Coronary artery (tissue), 2 donors: Measurements from ENCODE around the gene SPATA16.
"Not testable (repeated sequence)": the region's sequence is repeated elsewhere in the genome, so short reads cannot be mapped to it uniquely, and the experiment has no call there.

Experiments used
- DNase-seq: peaks from one replicate; pipeline ENCODE4 v3.0.0-alpha.2; 2017; ENCODE audit warnings: low spot score
- H3K27ac ChIP-seq, 2 donors: fragments of 200-600 bp; sonication (generic); one replicate each; pipeline ENCODE4 v1.5.1; 2016 to 2019
- H3K4me3 ChIP-seq: fragments of 200-600 bp; sonication (generic); 2 replicates; pipeline ENCODE4 v1.5.1; 2016; ENCODE audit warnings: mild to moderate bottlenecking, moderate library complexity
- TF ChIP-seq, protein P1 (sequence below): fragments of 200-600 bp; sonication (generic); IDR thresholded peaks from one replicate; pipeline ENCODE4 v1.5.1; 2019; ENCODE audit warnings: antibody characterized with exemption

Gene SPATA16, protein sequence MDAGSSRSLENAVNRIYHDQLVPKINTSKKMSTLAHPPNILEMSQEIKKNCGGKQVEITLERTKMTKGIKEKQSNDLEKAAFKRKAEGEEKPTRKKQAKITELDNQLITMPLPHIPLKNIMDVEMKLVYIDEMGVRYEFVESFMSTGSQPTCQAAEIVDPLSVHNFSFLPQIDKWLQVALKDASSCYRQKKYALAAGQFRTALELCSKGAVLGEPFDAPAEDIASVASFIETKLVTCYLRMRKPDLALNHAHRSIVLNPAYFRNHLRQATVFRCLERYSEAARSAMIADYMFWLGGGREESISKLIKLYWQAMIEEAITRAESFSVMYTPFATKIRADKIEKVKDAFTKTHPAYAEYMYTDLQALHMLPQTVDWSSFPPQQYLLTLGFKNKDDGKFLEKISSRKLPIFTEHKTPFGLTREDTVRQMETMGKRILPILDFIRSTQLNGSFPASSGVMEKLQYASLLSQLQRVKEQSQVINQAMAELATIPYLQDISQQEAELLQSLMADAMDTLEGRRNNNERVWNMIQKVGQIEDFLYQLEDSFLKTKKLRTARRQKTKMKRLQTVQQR

DNA sequence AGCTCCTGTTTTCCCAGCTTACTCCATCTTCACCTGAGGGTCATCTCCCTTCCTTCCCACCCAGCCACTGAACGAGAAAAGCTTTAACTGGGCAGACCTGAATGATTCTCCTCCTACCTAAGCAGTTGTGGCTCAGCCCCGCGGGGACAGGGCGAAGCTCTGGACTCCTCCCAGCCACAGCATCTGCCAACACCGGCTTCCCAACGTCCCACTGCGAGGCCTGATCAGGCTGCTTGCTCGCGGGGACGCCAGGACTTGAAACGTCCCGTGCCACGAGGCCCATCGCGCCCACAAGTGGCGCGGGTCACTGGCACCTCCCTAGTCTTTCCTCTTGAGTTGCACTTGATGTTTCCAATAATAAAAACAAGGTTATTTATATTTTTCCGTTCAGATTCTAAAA, at the start of gene SPATA16:
Gene SPATA16 (minus strand): TSS at position 250 of the 400 bp plus-strand sequence. CDS start 23,504 bp downstream, outside the sequence.
- DNase-seq = no peak
- TF ChIP-seq, protein P1, sequence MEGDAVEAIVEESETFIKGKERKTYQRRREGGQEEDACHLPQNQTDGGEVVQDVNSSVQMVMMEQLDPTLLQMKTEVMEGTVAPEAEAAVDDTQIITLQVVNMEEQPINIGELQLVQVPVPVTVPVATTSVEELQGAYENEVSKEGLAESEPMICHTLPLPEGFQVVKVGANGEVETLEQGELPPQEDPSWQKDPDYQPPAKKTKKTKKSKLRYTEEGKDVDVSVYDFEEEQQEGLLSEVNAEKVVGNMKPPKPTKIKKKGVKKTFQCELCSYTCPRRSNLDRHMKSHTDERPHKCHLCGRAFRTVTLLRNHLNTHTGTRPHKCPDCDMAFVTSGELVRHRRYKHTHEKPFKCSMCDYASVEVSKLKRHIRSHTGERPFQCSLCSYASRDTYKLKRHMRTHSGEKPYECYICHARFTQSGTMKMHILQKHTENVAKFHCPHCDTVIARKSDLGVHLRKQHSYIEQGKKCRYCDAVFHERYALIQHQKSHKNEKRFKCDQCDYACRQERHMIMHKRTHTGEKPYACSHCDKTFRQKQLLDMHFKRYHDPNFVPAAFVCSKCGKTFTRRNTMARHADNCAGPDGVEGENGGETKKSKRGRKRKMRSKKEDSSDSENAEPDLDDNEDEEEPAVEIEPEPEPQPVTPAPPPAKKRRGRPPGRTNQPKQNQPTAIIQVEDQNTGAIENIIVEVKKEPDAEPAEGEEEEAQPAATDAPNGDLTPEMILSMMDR = no peak
- H3K27ac ChIP-seq = no peak within 1 kb of the TSS

DNA sequence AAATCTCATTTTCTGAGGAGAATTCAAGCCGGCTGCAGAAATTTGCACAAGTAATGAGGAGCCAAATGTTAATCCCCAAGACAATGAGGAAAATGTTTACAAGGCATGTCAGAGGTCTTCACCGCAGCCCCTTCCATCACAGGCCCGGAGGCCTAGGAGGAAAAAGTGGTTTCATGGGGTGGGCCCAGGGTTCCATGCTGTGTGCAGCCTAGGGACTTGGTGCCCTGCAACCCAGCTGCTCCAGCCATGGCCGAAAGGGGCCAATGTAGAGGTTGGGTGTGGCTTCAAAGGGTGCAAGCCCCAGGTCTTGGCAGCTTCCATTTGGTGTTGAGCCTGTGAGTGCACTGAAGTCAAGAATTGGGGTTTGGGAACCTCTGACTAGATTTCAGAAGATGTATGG, 42.0 kb upstream of the SPATA16 start:
- DNase-seq, H3K27ac ChIP-seq, H3K4me3 ChIP-seq: not testable (repeated sequence)

More for the DNA sequence above, at the start of gene SPATA16:
- no peak within 1 kb of the TSS for H3K4me3 ChIP-seq

DNA sequence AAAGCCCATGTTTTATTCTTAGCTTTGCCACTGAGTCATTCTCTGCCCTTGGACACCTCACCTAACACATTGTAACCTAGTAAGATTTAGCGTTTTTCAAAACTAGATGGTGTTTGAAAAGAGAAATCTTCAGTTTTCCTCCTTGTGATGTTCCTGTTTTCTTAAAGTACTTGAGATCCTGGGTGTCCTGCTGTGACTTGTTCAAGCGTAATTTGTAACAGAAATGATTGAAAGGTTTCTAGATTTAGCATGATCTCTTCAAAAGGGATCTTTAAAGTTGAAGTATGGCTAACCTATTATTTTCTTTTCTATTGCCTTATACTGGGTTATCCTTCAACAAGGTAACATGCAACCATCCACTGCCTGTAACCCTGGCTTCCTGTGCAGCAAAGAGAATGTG, 32.6 kb upstream of the SPATA16 start:
- TF ChIP-seq, protein P1 = no peak
- Histone ChIP-seq H3K4me3 (no peak overlapping the region), H3K27ac (no peak overlapping the region)
- no peak for DNase-seq

DNA sequence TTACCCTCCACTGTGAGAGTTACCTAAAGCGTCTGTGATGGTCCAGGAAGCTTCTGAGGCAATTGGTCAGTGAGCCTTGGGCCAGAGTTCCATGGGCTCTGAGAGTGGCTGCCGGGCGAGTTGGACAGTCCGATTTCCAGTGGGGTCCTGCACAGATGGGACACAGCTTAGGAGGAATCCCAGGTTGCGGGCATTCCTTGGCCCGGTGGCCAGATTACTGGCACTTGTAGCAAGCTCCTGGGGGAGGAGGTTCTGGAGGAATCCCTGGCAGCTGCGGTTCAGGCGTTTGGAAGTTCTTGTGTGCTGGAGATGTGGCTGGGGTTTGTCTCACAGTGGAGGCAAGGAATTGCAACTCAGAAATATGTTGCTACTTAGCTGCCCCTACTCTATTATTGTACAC, 18.1 kb upstream of the SPATA16 start:
- DNase-seq, H3K27ac ChIP-seq, H3K4me3 ChIP-seq: not testable (repeated sequence)

DNA sequence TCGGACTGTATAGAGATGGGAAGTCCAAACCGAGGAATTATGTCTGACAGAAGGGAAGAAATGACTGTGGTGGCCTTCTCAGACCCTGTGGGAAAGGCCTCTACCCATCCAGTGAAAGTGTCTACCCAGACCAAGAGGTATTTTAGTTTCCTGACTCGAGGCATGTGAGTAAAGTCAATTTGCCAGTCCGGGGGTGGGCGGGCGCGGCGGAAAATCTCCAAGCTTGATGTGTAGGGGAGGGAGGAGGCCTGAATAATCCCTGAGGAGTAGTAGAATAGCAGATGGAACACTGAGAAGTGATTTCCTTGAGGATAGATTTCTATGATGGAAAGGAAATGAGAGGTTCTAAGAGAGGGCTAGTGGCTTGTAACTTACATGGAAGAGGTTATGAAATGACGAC, 15.5 kb upstream of the SPATA16 start:
- not testable (repeated sequence) for DNase-seq, H3K4me3 ChIP-seq, H3K27ac ChIP-seq

DNA sequence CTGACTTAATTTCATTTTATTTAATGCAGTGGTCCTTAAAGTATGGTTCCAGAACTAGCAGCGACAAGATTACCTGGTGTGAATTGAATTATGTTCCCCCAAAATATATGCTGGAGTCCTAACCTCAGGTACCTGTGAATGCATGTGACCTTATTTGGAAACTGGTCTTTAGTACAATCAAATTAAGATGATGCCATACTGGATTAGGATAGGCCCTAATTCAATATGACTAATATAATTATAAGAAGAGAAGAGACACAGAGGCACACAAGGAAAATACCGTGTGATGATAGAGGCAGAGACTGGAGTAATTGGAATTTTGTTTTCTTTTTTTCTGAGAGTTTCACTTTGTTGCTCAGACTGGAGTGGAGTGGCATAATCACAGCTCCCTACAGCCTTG, 12.6 kb upstream of the SPATA16 start:
- Histone ChIP-seq H3K27ac (no peak overlapping the region), H3K4me3 (no peak overlapping the region)
- no peak for DNase-seq
- TF ChIP-seq, protein P1 = no peak

DNA sequence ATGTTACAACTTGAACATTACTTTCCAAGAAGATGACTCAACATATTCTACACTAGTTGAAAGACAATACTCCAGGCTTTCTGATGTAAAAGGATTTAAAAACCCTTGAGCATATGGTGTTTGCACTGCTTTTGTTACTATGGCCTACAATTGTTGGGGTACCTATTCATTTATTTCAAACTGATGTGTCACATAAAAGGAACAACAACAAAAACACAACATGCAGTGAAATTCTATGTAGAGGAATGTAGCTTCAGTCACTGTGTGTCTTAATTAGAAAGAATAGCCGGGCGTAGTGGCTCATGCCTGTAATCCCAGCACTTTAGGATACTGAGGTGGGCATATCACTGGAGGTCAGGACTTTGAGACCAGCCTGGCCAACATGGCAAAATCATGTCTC, 1.6 kb downstream of the SPATA16 start:
- H3K4me3 ChIP-seq = no peak overlapping the region
- DNase-seq = no peak
- TF ChIP-seq, protein P1 = no peak
- H3K27ac ChIP-seq = no peak overlapping the region

DNA sequence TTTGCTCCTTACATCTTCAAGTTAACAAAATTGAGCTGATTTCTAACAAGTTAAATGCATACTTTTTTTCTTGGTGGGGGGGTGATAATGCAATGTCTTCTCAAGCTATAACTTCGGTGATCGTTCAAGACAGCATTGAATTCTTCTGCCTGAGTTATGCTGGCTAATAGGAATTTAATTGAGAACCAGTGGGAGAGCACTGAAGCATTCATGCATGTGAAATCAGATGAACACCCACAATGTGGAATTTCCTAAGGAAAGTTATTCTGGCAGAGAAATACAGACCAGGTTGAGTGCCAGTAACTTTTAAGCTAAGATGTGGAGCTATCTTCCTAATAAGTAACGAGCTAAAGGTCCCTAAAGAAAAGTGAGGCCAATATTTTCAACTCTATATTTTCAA, 3.0 kb downstream of the SPATA16 start:
- no peak overlapping the region for H3K27ac ChIP-seq
- no peak overlapping the region for H3K4me3 ChIP-seq
- no peak for DNase-seq
- TF ChIP-seq, protein P1 = no peak
